Measurements from ENCODE around the gene CAMTA1.
"Not testable (repeated sequence)": the region's sequence is repeated elsewhere in the genome, so short reads cannot be mapped to it uniquely, and the experiment has no call there.

The CAMTA1 gene

DNA sequence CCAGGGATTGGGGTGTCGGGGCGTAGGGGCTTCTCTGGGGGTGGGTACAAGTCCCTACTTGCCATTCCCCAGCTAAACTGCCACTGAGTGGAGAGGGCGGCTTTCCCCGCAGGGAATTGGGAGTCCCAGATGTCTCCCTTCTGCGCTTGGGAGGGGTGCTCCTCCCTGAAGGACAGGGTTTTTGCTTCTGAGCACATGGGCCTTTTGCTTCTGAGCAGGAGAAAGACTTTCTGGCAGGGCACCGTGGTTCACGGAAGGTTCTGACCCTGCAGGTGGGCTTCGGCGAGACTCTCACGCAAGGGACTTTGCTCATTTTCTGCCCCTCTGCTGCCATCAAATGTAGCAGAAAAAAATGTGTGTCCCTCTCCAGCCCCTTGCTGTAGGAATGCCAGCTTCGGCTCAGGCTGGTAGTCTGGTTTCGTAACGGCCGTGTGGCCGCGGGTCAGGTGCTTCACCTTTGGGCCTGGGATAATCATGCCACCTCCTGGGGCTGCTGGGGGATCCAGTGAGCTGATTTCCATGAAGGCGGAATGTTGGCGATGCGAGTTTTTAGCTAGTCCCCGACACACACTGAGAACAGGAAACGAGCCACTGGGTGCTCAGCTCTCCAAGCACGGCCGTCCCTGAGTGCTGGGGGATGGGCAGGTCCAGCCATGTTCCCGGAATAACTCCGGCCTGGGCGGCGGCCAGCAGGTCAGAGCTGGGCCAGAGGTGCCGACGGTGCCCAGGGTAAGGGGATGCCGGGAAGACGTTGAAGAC is 364.0 kb downstream of the CAMTA1 start:
- Histone ChIP-seq H3K4me3 (ENCODE audit: low read length) (no peak overlapping the region), H3K27ac (ENCODE audit: low read length) (no peak overlapping the region), H3K9me3 (ENCODE audit: control insufficient read depth, low read depth, low read length) (no peaks in the 10 kb centered on the region), H3K4me1 (ENCODE audit: control insufficient read depth, low read depth, low read length) (peaks cover 18% of the 10 kb centered on the region), H3K36me3 (ENCODE audit: control insufficient read depth, low read depth, low read length) (no peaks in the 10 kb centered on the region), H3K27me3 (ENCODE audit: control insufficient read depth, insufficient read depth, low read length) (no peaks in the 10 kb centered on the region), H3K9ac (ENCODE audit: low read length) (no peak overlapping the region)

DNA sequence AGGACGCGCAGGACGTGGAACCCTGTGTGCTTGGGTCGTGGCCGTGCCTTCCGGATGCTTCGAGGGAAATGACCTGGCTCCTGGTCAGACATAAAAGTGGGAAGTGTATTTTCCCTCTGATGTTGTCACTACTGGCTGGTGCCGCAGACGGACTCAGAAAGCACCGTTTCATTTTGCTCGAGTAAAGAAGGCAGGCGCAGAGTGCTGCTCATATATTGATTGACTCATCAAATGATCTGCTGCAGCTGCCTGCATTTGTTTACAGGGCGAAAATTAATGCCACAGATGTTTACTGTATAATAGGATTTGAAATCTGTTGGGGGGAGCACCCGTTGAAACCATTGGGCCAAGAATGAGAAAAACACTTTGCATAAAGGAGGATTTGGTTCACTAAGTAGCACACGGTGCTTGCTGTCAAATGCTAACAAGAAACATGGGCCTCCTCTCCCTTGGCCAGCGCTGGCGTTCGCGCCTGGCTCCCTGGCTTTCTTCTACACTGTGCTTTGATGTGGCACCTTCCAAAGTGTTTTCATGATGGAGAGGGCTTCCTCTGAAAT is 365.5 kb downstream of the CAMTA1 start:
- Histone ChIP-seq H3K27me3 (ENCODE audit: control insufficient read depth, insufficient read depth, low read length) (no peaks in the 10 kb centered on the region), H3K9me3 (ENCODE audit: control insufficient read depth, low read depth, low read length) (no peaks in the 10 kb centered on the region), H3K4me3 (ENCODE audit: low read length) (no peak overlapping the region)

DNA sequence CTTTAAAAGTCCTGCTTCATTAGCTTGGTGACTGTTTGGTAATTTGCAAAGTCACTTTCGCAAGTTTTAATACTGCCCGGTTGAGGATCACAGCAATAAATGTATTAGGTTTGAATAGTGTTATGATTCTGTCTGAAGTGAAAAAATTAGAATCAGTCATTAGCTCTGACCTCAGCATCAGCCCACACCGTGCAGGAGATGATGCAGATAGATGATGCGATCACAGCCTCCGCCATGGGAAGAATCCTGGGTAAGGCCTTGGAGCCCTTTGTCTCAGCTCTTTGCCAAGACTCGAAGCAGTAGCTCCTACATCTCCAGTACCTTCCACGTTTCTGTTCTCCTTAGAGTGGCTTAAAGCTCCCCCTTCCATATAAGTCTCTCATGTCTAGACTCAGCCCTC is 366.7 kb downstream of the CAMTA1 start:
- Histone ChIP-seq H3K9me3 (ENCODE audit: control insufficient read depth, low read depth, low read length) (no peaks in the 10 kb centered on the region), H3K27me3 (ENCODE audit: control insufficient read depth, insufficient read depth, low read length) (no peaks in the 10 kb centered on the region), H3K27ac (ENCODE audit: low read length) (no peak overlapping the region), H3K4me1 (ENCODE audit: control insufficient read depth, low read depth, low read length) (peaks cover 18% of the 10 kb centered on the region), H3K9ac (ENCODE audit: low read length) (no peak overlapping the region), H3K36me3 (ENCODE audit: control insufficient read depth, low read depth, low read length) (no peaks in the 10 kb centered on the region), H3K4me3 (ENCODE audit: low read length) (no peak overlapping the region)

More for the DNA sequence above, 365.5 kb downstream of the CAMTA1 start:
- Histone ChIP-seq H3K27ac (ENCODE audit: low read length) (no peak overlapping the region), H3K4me1 (ENCODE audit: control insufficient read depth, low read depth, low read length) (peaks cover 18% of the 10 kb centered on the region), H3K36me3 (ENCODE audit: control insufficient read depth, low read depth, low read length) (no peaks in the 10 kb centered on the region), H3K9ac (ENCODE audit: low read length) (no peak overlapping the region)

DNA sequence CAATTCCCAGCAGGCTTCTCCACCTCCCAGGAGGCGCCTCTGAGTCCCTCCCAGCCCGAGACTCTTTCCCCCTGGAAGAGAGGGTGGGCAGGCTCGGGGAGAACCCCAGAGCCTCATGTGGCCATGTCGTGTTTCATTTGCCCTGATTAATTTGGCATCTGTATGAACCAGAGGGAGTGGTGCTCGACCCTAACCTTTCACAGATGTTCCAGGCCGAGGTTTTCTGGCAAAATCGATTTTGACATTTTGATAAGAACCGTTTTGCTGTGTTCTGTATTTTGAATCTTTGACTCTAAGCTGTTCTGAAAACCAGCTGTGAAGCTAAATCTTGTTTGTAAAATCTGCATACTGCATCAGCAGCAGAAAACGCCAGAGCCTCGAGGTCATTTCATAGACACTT is 367.4 kb downstream of the CAMTA1 start:
- H3K4me1 ChIP-seq (ENCODE audit: control insufficient read depth, low read depth, low read length) = peaks cover 18% of the 10 kb centered on the region
- H3K9ac ChIP-seq (ENCODE audit: low read length) = no peak overlapping the region
- no peak overlapping the region for H3K4me3 ChIP-seq (ENCODE audit: low read length)
- H3K27me3 ChIP-seq (ENCODE audit: control insufficient read depth, insufficient read depth, low read length) = no peaks in the 10 kb centered on the region
- no peaks in the 10 kb centered on the region for H3K9me3 ChIP-seq (ENCODE audit: control insufficient read depth, low read depth, low read length)
- no peaks in the 10 kb centered on the region for H3K36me3 ChIP-seq (ENCODE audit: control insufficient read depth, low read depth, low read length)
- H3K27ac ChIP-seq (ENCODE audit: low read length) = no peak overlapping the region

DNA sequence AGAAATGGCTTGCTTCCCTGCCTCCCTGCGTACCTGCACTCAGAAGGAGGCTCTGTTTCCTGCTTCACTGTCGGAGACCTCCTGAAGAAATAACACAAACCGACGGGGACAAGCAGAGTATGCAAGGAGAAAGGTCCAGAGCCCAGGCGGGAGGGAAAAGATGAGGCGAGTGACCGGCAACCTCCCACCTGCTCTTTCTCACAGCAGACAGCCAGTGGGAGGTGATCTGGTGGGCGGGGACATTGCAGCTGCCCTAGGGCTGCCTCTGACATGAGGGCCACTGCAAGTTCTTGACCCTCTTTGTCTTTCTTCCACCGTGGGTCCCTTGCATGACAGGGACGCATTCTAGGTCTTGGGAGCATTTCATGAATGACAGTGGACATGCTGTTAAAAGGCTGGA is 368.2 kb downstream of the CAMTA1 start:
- H3K4me1 ChIP-seq (ENCODE audit: control insufficient read depth, low read depth, low read length) = peaks cover 18% of the 10 kb centered on the region
- H3K27ac ChIP-seq (ENCODE audit: low read length) = no peak overlapping the region
- no peaks in the 10 kb centered on the region for H3K9me3 ChIP-seq (ENCODE audit: control insufficient read depth, low read depth, low read length)
- no peak overlapping the region for H3K4me3 ChIP-seq (ENCODE audit: low read length)
- no peaks in the 10 kb centered on the region for H3K27me3 ChIP-seq (ENCODE audit: control insufficient read depth, insufficient read depth, low read length)
- H3K36me3 ChIP-seq (ENCODE audit: control insufficient read depth, low read depth, low read length) = no peaks in the 10 kb centered on the region
- H3K9ac ChIP-seq (ENCODE audit: low read length) = no peak overlapping the region

DNA sequence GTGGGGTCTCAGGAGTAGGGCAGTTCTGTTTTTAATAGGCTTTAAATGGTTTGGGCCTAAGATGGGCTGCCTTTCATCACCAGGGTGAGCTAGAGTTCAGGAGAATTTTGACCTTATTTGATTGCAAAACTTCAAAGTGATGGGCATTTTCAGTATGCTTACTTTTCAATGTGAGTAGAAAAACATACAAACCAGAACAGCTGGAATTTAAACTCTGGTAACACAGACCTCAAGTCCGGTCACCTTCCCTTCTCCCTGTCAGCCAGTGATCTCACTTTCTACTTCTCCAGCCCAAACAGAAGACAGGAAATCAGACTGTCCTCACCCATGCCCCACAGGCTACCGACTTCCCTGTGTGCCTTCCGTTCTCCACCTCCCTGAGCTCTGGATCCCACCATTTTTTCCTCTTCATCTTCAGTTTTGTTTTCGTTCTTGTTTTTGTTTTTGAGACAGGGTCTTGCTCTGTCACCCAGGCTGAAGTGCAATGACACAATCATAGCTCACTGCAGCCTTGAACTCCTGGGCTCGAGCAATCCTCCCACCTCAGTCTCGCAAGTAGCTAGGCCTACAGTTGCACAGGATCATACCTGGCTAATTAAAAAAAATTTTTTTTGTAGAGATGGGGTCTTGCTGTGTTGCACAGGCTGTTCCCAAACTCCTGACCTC is 374.0 kb downstream of the CAMTA1 start:
- Histone ChIP-seq H3K4me1 (ENCODE audit: control insufficient read depth, low read depth, low read length) (no peaks in the 10 kb centered on the region), H3K36me3 (ENCODE audit: control insufficient read depth, low read depth, low read length) (no peaks in the 10 kb centered on the region), H3K9ac (ENCODE audit: low read length) (no peak overlapping the region), H3K9me3 (ENCODE audit: control insufficient read depth, low read depth, low read length) (no peaks in the 10 kb centered on the region), H3K27me3 (ENCODE audit: control insufficient read depth, insufficient read depth, low read length) (no peaks in the 10 kb centered on the region), H3K27ac (ENCODE audit: low read length) (no peak overlapping the region), H3K4me3 (ENCODE audit: low read length) (no peak overlapping the region)

DNA sequence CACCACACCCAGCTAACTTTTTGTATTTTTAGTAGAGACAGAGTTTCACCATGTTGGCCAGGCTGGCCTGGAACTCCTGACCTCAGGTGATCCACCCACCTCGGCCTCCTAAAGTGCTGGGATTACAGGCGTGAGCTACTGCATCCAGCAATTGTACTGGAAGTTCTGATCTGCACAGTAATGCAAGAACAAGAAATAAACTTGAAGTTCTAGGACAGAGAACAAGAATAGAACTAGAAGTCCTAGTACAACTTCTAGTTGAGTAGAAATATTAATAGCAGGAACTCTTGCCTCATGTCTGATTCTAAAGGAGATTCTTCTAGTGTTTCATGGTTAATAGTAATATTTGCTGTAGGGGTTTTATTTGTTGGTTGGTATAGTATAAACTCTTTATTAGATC is 383.3 kb downstream of the CAMTA1 start:
- not testable (repeated sequence) for H3K27ac ChIP-seq (ENCODE audit: low read length); H3K9ac ChIP-seq (ENCODE audit: low read length); H3K36me3 ChIP-seq (ENCODE audit: control insufficient read depth, low read depth, low read length); H3K27me3 ChIP-seq (ENCODE audit: control insufficient read depth, insufficient read depth, low read length); H3K9me3 ChIP-seq (ENCODE audit: control insufficient read depth, low read depth, low read length); H3K4me3 ChIP-seq (ENCODE audit: low read length); H3K4me1 ChIP-seq (ENCODE audit: control insufficient read depth, low read depth, low read length)

DNA sequence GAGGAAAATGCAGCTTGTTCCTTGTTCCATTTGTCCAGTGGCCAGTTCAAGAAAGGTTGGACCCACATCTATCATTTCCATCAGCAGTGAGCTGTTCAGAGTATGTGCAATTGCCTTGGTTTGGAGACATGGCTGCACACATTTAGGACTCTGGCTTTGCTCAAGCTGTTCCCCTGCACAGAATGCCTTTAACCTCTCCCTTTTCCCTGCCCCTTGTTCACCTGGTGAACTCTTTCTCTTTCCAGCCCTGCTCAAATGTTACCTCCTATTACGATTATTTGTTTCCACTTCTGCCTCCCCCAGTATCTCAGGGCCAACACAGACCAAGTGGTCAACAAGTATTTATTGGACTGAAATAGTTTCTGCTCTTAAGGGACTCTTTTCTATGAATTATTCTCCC is 385.9 kb downstream of the CAMTA1 start:
- H3K36me3 ChIP-seq (ENCODE audit: control insufficient read depth, low read depth, low read length) = no peaks in the 10 kb centered on the region
- no peak overlapping the region for H3K9ac ChIP-seq (ENCODE audit: low read length)
- no peaks in the 10 kb centered on the region for H3K9me3 ChIP-seq (ENCODE audit: control insufficient read depth, low read depth, low read length)
- no peaks in the 10 kb centered on the region for H3K27me3 ChIP-seq (ENCODE audit: control insufficient read depth, insufficient read depth, low read length)
- H3K27ac ChIP-seq (ENCODE audit: low read length) = no peak overlapping the region
- H3K4me1 ChIP-seq (ENCODE audit: control insufficient read depth, low read depth, low read length) = no peaks in the 10 kb centered on the region
- no peak overlapping the region for H3K4me3 ChIP-seq (ENCODE audit: low read length)

DNA sequence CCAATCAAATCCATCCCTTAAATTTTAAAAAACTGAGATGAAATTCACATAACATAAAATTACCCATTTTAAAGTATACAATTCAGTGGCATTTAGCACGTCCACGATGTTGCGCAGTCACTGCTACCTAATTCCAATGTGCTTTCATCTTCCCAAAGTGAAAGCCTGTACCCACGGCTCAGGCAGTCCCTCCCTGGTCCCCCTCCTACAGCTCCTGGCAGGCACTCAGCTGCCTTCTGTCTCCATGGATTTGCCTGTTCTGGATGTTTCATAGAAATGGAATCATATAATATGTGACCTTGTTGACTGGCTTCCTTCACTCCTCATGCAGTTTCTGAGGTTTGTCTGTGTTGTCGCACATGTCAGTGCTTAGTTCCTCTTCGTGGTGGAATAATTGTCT is 386.3 kb downstream of the CAMTA1 start:
- no peaks in the 10 kb centered on the region for H3K4me1 ChIP-seq (ENCODE audit: control insufficient read depth, low read depth, low read length)

DNA sequence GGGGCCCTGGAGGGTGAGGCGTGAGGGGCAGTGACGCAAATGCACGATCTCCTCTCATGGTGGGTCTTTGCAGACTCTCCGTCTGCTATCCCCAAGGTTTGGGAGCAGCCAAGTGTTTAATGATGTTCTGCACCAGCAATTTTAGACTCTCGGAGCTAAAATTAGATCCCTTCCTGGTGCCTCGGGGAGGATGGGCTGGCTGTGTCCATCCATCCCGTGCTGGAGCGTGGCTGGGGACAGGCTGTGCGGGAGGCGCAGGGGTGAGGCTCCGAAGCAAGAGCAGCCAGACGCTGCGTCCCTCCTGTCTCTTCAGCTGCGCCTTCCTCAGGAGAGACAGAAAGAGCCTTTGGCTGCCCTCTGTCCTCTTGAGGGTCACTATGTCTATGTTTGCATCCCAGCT is 387.6 kb downstream of the CAMTA1 start:
- no peaks in the 10 kb centered on the region for H3K27me3 ChIP-seq (ENCODE audit: control insufficient read depth, insufficient read depth, low read length)
- no peak overlapping the region for H3K4me3 ChIP-seq (ENCODE audit: low read length)

More for the DNA sequence above, 386.3 kb downstream of the CAMTA1 start:
- no peak overlapping the region for H3K4me3 ChIP-seq (ENCODE audit: low read length)
- H3K27ac ChIP-seq (ENCODE audit: low read length) = no peak overlapping the region
- H3K9me3 ChIP-seq (ENCODE audit: control insufficient read depth, low read depth, low read length) = no peaks in the 10 kb centered on the region
- H3K9ac ChIP-seq (ENCODE audit: low read length) = no peak overlapping the region
- H3K36me3 ChIP-seq (ENCODE audit: control insufficient read depth, low read depth, low read length) = no peaks in the 10 kb centered on the region
- no peaks in the 10 kb centered on the region for H3K27me3 ChIP-seq (ENCODE audit: control insufficient read depth, insufficient read depth, low read length)

DNA sequence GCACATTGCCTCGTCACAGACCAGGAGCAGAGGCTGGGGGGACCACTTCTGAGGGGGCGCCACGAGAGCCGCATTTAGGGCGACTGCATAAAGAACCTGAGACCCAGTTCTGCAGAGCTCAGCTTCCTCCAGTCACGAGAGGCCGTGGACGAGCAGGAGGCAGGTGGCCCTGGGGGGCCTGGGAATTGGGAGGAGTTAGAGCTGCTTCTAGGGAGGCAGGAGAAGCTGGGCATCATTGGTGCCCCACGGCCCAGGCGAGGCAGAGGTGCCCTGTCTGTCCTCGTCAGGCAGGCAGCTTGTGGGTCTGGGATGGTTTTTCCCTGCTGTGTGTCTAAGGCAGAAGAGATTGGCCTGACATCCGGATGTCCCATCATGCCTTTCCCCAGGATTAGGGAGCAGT is 389.3 kb downstream of the CAMTA1 start:
- Histone ChIP-seq H3K27ac (ENCODE audit: low read length) (no peak overlapping the region), H3K4me1 (ENCODE audit: control insufficient read depth, low read depth, low read length) (peaks cover 5% of the 10 kb centered on the region), H3K27me3 (ENCODE audit: control insufficient read depth, insufficient read depth, low read length) (no peaks in the 10 kb centered on the region), H3K9ac (ENCODE audit: low read length) (no peak overlapping the region), H3K4me3 (ENCODE audit: low read length) (no peak overlapping the region), H3K36me3 (ENCODE audit: control insufficient read depth, low read depth, low read length) (no peaks in the 10 kb centered on the region), H3K9me3 (ENCODE audit: control insufficient read depth, low read depth, low read length) (no peaks in the 10 kb centered on the region)

More for the DNA sequence above, 387.6 kb downstream of the CAMTA1 start:
- Histone ChIP-seq H3K9ac (ENCODE audit: low read length) (no peak overlapping the region), H3K27ac (ENCODE audit: low read length) (no peak overlapping the region), H3K4me1 (ENCODE audit: control insufficient read depth, low read depth, low read length) (no peaks in the 10 kb centered on the region), H3K9me3 (ENCODE audit: control insufficient read depth, low read depth, low read length) (no peaks in the 10 kb centered on the region), H3K36me3 (ENCODE audit: control insufficient read depth, low read depth, low read length) (no peaks in the 10 kb centered on the region)
